WTC11 (cell line): Measurements from ENCODE around the gene VSX2.

Source experiments
- ATF2 ChIP-seq: sonication (generic); formaldehyde crosslinking; IDR thresholded peaks from 2 replicates; pipeline ENCODE4 v1.8.1; 2022; ENCODE audit warnings: low read depth, missing genetic modification reagents, borderline replicate concordance
- CREB1 ChIP-seq: sonication (generic); formaldehyde crosslinking; IDR thresholded peaks from 2 replicates; pipeline ENCODE4 v1.8.0; 2023; ENCODE audit warnings: mild to moderate bottlenecking, missing genetic modification reagents
- CREM ChIP-seq: sonication (generic); formaldehyde crosslinking; IDR thresholded peaks from 2 replicates; pipeline ENCODE4 v1.8.1; 2022; ENCODE audit warnings: mild to moderate bottlenecking, missing genetic modification reagents, moderate library complexity
- CTCF ChIP-seq: fragments of 200-600 bp; IDR thresholded peaks from 2 replicates; pipeline ENCODE4 v1.8.0; 2022; ENCODE audit warnings: antibody characterized with exemption
- GRHL2 ChIP-seq: fragments of 250-450 bp; sonication (Bioruptor Pico); IDR thresholded peaks from 2 replicates; pipeline ENCODE4 v1.8.0; 2022; ENCODE audit warnings: mild to moderate bottlenecking, moderate library complexity; ENCODE audit not compliant: insufficient replicate concordance, severe bottlenecking
- HMGXB4 ChIP-seq: sonication (generic); formaldehyde crosslinking; IDR thresholded peaks from 2 replicates; pipeline ENCODE4 v1.8.1; 2023; ENCODE audit warnings: mild to moderate bottlenecking, moderate library complexity, missing genetic modification reagents
- MAX ChIP-seq: sonication (generic); formaldehyde crosslinking; IDR thresholded peaks from 2 replicates; pipeline ENCODE4 v1.8.0; 2022; ENCODE audit warnings: mild to moderate bottlenecking, missing genetic modification reagents
- MLX ChIP-seq: sonication (generic); formaldehyde crosslinking; IDR thresholded peaks from 2 replicates; pipeline ENCODE4 v1.8.1; 2023; ENCODE audit warnings: mild to moderate bottlenecking, missing genetic modification reagents, moderate library complexity
- MXD4 ChIP-seq: fragments of 250-450 bp; sonication (Bioruptor Pico); IDR thresholded peaks from 2 replicates; pipeline ENCODE4 v1.8.0; 2021; ENCODE audit warnings: mild to moderate bottlenecking, moderate library complexity, borderline replicate concordance
- PREB ChIP-seq: sonication (generic); formaldehyde crosslinking; IDR thresholded peaks from 2 replicates; pipeline ENCODE4 v1.8.1; 2022; ENCODE audit warnings: mild to moderate bottlenecking, missing genetic modification reagents, moderate library complexity, borderline replicate concordance
- USF1 ChIP-seq: sonication (generic); formaldehyde crosslinking; IDR thresholded peaks from 2 replicates; pipeline ENCODE4 v1.8.0; 2022; ENCODE audit warnings: mild to moderate bottlenecking, missing genetic modification reagents
- ZBTB21 ChIP-seq: sonication (generic); formaldehyde crosslinking; IDR thresholded peaks from 2 replicates; pipeline ENCODE4 v1.8.1; 2023; ENCODE audit warnings: mild to moderate bottlenecking, missing genetic modification reagents, borderline replicate concordance
- ZNF423 ChIP-seq: fragments of 250-450 bp; sonication (Bioruptor Pico); IDR thresholded peaks from 2 replicates; pipeline ENCODE4 v2.1.2; 2022; ENCODE audit warnings: mild to moderate bottlenecking, moderate library complexity

GRCh38 chr14:74259513-74259912 lies 20.3 kb downstream of the VSX2 start:
- no peak for TF ChIP-seq CTCF
- TF ChIP-seq MAX, result no peak
- TF ChIP-seq GRHL2, result no peak
- no peak for TF ChIP-seq MXD4
- TF ChIP-seq ZNF423 (CRISPR knock-in tag), result no peak
- TF ChIP-seq ZBTB21, result no peak
- TF ChIP-seq PREB (CRISPR knock-in tag), result no peak
- no peak for TF ChIP-seq USF1 (CRISPR knock-in tag)
- TF ChIP-seq HMGXB4 (CRISPR knock-in tag), result no peak
- no peak for TF ChIP-seq CREM (CRISPR knock-in tag)
- TF ChIP-seq ATF2 (CRISPR knock-in tag), result no peak
- TF ChIP-seq MLX (CRISPR knock-in tag), result no peak
- no peak for TF ChIP-seq CREB1
